NOMO-1 (cell line): ENCODE measurements around the gene KCNJ11.

Experiments used
- DNase-seq, 2 experiments: peaks; one replicate each; lab custom pipeline; 2025; ENCODE audit not compliant: unreplicated experiment in 2 of 2; lab: John Stamatoyannopoulos, UW

KCNJ11 gene

DNA sequence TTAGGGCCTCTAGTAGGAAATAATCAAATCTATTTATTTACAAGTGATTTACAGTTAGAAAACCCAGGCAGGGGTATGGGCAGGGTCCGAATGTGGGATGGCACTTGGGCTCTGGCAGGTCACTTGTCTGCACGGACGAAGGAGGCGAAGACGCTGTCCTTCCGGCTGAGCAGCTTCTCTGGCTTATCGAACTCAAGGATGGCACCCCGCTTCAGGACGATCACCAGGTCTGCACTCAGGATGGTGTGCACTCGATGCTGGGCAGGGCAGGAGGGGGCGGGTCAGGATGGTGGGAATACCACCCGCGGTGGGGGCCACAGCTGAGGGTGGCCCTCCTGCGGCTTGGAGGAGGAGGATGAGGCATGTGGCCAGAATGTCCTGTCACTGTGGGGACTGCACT lies 4.4 kb upstream of the KCNJ11 start:
- no peak for DNase-seq

DNA sequence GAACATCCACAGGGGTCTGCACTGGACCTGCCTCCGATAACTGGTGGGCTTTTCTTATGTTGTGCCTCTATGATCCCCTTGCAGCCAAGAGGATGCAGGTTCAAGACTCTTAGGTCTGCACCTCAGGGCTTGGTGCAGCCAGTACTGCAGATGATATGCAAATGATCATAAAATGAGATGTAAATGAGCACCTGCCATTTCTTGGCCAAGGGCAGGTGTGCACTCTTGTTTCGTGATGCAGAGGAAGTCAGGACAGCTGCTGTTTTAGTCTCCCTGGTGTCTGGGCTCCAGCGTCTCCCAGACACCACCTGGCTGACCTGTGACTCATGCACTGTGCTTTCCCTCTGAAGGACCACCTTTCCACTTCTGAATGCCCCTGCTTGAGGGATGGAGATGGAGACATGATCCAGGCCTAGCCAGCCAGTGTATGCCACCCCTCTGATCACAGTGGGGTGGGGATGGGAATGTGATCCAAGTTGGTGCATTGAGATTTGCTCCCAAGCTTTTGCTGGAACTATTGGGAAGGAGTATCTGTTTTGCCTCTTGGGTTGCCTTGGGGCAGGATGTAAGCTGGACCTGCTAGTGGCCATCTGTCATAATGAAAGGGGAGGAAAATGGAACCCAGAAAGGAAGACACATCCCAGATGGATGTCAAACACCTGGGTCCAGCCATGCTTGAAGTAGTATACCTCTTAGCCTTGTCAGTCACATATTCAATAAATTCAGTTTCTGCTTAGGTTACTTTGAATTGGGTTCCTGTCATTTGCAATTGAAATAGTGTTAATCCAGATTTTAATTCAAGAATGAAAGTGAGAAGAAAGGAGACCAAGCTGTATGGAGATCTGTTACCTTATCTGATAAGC lies 3.3 kb upstream of the KCNJ11 start:
- DNase-seq, result no peak

DNA sequence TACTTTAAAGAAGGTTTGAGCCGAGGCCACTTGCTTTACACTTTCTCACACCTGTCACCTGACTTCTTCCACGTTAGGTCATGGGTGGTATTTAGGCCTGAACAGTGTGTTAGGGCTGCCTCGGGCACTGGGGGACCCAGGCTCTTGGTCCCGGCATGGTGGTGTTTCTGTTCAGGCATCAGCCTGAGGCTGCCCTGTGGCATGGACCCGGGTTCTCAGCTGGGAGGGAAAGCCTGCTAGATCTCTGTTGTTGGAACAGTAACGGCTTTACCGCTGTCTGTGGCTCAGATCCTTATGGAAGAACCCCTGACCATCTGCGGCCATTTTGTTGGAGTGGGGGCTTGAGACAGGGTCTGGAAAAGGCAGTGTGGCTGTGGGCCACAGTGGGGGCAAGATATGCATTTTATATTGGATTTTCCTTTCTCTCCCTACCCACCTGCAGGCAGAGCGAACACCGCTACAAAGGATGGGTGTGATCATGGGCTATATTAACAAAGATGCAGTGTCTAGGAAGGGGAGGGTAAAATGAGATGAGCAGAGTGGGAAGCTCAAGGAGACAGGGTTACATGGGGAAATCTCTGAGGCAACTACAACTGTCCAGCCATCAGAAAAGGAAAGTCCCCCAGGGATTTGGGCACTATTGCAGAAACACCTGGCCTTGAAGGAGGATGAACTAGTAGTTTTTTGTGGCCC lies 1.6 kb upstream of the KCNJ11 start:
- no peak for DNase-seq

DNA sequence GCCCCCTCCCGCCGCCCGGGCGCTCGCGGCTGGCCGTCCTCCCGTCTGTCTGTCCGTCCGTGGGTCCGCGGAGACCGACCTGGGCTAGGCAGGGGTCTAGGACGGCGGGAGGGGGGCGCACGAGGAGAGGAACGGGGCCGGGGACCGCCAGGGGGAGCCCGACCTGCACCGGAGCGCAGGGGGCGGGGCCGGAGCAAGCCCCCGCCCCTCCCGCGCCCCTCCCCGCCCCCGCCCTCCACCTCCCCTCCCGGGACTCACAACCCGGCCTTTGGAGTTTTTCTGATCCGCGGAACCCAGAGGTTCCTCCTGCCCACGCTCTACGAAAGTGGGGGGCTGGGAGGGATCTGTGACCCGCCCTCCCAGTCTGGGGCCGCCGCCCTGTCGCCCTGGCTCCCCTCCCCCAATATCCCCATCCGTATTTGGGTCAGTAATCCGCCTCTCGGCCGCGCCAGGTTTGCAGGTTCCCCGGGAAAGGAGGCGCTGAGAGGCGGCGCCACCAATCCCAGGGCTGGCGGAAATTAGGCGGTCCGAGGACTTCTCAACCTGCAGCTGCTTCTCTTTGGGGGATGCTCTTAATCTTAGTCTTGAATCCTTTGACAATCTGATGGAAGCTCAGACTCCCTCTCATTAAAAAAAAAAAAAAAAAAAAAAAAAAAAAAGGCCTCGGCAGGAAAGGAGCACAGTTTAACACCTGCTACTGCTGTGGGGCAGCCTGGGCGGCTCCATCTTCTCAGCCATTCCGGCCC lies 925 bp upstream of the KCNJ11 start:
- peak; percentile 53 to 69 for DNase-seq

DNA sequence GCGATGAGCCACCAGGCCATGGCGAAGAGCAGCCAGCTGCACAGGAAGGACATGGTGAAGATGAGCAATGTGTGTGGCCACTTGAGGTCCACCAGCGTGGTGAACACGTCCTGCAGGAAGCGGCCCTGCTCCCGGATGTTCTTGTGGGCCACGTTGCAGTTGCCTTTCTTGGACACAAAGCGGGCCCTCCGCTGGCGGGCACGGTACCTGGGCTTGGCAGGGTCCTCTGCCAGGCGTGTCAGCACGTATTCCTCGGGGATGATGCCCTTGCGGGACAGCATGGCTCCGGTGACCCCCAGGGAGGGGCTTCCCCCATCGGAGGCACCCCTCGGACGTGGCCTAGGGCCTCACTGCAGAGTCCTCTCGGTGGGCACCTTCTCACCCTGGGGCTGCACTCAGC lies 648 bp downstream of the KCNJ11 start:
- DNase-seq, result no peak

DNA sequence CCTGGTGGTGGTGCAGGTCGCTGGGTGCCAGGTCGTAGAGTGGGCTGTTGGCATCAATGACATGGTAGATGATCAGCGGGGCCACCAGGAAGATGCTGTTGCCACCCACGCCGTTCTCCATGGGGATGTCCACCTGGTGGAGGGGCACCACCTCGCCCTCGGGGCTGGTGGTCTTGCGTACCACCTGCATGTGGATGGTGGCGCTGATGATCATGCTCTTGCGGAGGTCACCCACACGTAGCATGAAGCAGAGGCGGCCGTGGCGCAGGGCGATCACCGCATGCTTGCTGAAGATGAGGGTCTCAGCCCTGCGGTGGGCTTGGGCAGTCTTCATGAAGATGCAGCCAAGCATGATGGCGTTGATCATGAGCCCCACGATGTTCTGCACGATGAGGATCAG lies 1.2 kb downstream of the KCNJ11 start:
- DNase-seq, result no peak

DNA sequence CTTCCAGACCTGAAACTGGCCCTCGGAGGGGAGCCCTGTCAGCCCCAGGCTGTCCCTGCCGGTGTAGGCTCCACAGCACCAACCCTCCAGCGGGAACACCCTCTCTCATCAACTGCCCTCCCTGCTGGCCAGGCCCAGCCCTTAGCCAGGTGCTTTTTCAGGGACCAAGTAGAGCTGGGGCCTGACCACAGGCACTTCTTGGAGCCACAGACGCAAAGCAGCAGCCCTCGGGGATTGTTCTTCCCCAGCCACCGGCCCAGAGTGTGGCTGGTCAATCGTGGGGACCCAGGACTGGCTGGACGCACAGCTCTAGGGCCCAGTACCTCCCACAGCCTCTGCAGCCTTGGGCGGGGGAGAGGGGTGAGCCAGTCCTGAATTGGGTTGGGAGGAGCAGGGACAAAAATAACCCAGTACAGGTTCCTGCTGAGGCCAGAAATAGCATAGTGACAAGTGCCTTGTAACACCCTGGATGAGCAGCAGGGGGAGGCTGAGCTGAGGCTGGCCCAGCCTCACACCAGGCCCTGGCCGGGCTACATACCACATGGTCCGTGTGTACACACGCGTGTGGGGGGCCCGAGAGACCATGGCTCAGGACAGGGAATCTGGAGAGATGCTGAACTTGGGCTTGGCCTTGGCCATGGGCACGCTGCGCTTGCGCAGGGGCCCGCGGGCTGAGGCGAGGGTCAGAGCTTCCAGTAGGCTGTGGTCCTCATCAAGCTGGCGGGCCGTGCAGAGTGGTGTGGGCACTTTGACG lies 2.0 kb downstream of the KCNJ11 start:
- DNase-seq, result peak; percentile 50 to 70

DNA sequence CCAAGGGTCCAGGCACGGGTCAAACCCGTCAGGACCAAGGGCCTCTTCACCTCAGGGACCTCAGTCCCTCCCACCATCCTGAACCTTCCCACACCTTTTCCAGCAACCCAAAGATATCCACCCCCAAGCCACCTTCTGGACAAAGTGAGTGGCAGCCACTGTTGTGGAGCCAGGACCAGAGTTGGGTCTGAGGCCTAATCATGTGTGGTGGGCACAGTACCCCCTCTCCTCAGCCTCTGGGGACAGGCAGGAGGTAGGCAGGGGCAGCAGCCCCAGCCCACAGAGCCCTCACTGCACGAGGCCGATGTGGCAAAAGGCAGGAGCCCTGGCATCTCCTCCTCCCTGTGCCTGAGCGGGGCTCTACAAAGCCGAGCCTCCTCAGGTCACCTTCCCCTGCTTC lies 2.5 kb downstream of the KCNJ11 start:
- DNase-seq, result no peak

DNA sequence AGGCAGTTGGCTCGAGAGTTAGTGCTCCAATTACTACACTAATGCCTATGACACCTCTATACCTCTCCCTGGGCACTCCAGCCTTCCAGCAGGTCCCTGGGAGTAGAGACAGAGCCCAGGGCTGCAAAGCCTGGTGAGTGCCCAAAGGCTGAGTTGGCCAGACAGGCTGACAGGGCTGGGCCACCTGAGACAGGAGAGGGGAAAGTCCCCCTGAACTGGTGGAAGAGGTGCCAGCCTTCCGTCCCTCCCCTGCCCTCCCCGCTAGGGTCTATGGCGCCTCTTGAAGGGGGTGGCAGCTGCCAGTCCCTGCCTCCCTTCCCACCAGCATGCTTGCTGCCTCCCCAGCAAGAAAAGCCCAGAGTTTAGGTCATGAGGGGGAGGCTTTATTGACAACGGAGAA lies 3.0 kb downstream of the KCNJ11 start:
- no peak for DNase-seq

DNA sequence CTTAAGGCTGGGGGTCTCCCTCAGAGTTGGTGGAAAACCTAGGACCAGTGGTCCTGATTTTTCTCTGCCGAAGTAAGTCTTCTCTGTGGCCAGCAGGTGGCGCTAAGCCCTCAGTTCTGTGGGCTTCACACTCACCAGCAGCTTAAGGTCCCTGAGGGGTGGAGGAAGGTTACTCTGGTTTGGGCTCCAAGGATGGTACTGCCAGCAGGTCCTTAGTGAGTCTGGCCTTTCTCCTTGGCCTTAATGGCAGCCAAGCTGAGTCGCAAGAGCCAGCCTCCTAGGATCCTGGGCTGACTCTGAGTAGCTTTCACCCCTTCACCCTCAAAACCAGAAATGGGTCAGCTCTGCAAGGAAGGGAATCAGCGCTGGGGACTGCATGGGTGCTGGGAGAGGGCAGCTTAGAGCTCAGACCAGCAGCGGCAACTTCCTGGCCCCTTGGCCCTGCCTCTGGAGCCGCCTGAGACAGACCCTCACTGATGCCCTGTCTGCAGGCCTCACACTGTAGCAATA lies 4.4 kb downstream of the KCNJ11 start:
- peak; percentile 38 for DNase-seq

DNA sequence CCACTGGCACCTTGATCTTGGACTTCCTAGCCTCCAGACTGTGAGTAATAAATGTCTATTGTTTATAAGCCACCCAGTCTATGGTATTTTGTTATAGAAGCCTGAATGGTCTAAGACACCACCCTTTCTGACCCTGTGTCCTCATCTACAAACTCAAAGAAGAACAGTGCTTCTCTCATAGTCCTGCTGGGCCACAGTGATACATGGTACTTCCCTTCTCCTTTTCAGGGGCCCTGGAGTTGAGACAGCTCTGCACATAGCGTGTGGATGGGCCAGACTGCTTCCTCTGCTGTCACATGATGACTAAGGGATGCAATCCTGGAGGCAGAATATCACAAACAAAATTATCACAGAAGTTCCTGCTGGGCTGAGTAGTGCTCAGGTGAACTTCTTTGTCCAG lies 5.0 kb downstream of the KCNJ11 start:
- DNase-seq, result peak; percentile 37 to 69

DNA sequence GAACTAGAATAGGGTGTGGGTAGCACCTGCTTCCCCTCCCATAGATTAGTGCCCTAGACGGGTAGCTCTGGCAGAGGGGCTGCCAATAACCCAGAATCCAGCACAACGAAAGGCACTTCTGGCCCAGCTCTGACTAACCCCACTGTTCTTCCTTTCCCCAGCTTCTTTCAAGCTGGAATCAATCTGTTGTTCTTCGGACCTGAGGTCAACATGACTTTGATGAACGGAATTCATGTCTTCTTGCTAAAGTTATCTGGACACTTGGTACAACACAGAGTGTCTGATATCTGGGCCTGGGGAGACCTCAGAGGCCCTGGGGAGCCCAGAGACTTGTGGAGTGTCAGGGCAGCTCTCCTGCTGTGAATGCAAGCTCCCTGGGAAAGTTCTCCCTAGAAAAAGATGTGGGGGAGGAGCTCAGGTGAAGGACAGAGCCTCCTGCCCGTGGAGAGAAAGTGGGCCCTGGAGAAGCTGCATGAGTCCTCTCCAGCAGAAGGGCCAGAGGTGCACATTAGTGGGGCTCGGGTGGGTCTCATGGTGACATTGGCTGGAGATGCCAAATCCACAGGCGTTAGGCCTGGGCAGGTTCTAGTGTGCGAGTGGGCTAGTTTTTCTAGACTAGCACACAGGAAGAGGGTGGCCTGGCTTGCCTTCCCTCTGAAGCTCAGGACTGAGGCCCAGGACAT lies 6.3 kb downstream of the KCNJ11 start:
- no peak for DNase-seq

DNA sequence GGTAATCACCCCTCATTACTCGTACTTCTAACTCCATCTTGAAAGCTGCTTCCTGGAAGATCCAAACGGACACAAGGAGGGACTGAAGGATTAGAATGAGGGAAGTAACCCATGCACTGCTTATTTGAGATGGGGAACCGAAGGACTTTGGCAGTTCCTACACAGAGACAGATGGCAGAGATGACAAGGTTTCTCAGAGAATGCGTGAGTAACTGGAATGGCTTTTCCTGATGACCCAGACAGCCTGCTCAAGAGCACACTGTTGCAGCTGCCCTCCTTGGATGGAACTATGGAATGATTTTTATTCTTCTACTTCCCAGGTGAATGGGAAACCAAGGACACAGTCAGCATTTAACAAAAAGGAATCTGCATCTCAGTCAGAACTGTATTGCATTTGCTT lies 7.3 kb downstream of the KCNJ11 start:
- DNase-seq, result no peak

DNA sequence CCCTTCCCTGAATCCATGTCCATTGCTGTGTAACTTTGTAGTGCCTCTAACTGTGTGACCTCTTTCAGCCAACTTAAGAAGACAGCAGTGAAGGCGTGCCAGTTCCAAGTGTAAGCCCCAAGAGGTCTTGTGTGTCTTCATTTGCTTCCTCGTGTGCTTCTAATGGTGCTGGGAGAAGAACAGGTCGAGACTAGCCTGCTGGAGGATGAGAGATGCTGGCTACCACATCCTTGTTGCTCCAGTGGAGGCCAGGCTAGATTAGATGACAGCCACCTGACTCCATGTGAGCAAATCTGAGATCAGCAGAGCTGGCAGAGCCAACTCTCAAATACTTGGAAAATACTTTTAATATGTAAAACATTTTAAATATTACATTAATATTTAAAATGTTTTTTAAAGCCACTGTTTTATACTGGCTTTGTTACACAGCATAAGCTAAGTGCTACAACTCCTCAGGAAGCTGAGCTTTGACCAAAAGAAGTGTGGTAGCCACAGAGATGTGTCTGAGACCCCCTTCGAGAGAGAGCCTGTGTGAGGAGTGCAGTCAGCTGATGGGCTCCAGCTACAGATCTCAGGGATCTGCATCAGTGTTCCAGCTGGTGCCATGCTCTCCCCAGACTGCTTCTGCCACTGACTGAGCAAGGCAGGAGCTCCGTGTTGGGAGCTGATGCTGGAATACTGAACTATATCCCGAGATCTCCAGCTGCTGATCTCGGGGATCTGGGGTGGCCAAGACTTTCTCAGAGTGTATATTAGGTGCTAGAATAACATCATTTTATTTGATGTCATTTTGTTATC lies 8.9 kb downstream of the KCNJ11 start:
- no peak for DNase-seq

DNA sequence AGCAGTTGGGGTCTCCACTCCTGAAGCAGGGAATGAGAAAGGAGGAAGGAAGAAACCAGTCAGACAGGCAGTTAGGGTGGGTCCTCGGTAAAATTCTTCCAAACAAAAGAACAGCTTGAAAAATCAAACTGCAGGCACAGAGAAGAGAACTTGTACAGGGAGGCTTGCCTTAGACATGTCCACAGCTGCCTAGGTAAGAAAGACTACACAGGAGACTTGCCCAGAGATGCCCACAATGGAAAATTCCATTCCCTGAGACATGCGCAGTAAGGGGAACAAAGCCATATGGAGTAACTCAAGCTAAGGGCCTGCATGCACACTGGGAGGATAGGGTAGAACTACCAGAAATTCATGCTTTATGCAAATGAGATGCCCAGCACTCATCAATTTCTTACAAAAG lies 9.8 kb downstream of the KCNJ11 start:
- DNase-seq, result no peak

DNA sequence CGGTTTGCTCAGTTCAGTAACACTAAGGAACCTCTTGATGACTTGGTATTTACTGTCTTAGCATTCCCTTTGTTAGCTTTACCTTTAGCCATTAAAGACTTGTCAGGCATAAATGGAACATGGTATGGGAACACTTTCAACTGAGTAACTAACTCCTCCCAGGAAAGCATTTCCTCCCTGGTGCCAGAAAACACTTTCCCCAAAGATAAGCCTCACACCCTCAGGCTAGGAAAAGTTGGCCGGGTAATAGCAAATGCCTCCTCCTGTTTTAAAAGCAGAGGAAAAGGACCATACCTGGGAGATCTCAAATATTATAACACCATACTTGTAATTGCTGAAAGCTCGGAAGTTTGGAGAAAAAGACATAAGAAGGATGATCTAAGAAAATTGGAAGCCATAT lies 12.0 kb downstream of the KCNJ11 start:
- DNase-seq, result no peak

DNA sequence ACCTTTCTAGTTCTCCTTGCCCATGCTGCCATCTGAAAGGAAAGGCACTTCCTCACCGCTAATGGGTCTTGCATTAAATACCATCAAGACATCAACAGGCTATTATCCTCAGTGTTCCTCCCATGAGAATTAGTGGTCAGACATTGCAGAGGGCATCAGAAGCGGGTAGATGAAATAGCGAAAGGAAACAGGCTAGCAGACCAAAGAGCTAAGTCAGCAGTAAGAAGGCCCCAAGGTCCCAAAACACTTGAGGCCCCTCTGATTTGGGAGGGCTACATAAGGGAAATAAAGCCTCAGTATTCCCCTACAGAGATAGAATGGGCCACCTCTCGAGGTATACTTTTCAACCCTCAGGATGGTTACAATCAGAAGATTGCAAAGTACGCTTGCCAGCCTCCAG lies 12.9 kb downstream of the KCNJ11 start:
- no peak for DNase-seq

DNA sequence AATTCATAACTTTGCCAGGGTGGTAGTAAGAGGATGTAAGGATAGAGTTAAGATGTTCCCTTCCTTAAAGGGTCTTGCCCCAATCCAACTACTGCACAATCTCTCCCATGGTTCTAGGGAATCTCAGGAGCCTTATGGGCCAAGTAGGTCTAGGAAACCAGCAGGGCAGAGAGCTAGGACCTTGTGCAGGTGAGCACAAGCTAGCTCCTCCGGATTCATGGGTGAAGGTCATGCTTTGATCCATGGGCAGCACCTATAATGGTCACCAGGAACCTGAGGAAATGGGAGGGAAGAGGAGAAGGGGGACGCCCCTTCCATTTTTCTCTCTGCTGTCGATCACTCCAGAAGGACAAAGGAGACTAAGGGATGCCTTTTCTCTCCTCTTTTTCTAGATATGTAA lies 16.8 kb downstream of the KCNJ11 start:
- no peak for DNase-seq

DNA sequence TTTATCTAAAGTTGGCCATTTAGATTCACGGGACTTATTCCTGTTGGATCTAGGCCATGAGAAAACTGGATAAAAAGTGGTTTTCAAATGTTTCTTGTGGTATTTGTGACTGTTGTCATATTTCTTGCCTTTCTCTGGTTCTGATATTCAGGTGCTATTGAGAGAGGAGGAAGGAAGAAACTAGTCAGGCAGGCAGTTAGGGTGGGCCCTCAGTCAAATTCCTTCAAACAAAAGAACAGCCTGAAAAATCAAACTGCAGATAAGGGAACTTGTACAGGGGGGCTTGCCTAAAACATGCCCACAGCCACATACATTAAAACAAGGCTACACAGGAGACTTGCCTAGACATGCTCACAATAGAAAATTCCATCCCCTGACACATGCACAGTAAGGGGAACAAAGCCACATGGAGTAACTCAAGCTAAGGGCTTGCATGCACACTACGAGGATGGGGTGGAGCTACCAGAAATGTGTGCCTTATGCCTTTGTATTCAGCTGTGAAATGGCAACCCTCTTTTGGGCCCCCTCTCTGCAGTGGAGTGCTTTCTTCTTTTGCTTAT lies 18.7 kb downstream of the KCNJ11 start:
- no peak for DNase-seq
